ENCODE results near the gene BBX. TPM values are rescaled to one million over a fixed set of nuclear protein-coding genes. Genes with fewer than 3 reads are reported as not detected.

Gene BBX
- total RNA-seq, 2 donors from 2014 or later, result 38.4 to 42.1 TPM

GRCh38 chr3:107632576-107632975 is 109.8 kb downstream of the BBX start:
- ATAC-seq (no peak), DNase-seq (no peak)
- intact Hi-C loops (cut with DNase I), result no loop called here

DNA sequence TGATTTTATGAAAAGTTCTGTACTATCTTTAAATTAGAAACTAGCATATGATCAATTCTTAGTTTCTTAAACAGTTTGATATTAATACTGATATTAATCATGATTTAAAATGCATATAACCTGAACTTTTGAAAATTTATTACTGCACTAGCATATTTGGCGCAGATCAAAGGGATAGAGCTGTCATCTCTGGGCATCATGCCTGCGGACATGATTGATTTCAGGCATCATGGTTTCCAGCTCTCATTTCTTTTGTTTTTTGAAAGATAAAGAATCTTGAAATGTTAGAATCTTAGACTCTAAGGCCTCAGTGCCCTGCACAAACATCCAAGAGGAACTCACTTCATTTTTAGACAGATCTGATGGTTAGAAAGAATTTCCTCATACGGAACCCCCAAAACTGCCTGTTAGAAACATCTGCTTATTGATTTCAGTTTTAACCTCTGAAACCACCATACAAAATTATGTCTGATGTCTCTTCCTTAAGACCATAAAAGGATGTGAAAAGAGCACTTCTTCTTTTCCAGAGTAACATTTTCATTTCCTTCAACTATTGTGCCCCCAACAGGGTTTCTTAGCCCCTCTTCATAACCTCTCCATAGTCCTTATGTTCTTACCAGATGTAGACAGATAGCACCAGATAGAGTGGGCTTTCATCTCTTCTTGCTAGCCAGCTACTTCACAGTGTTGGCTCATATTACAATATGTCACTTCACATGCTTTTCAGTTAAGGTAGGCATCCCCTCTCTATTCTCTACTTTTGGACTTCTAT is 110.8 kb downstream of the BBX start:
- ATAC-seq (no peak), DNase-seq (no peak)
- intact Hi-C loops (cut with DNase I), result no loop called here

DNA sequence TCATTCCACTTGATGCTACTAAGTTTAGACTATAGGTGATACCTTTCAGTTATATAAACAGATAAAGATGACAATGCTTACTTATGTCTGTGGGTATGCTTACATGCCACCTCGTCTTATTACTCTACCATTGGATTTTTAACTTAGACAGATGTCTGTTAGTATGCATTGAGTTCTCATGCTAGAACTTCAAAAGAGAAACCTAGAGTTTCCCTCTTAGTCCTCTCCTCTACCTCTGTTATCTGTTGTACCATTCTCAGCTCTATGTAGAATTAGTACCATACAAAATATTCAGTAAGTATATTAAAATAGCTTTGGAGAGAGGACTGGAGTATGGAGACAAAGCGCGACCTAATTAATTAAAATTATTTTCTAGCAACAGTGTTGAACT is 111.3 kb downstream of the BBX start:
- intact Hi-C loops (cut with DNase I), result no loop called here
- no peak for ATAC-seq
- DNase-seq, result no peak

DNA sequence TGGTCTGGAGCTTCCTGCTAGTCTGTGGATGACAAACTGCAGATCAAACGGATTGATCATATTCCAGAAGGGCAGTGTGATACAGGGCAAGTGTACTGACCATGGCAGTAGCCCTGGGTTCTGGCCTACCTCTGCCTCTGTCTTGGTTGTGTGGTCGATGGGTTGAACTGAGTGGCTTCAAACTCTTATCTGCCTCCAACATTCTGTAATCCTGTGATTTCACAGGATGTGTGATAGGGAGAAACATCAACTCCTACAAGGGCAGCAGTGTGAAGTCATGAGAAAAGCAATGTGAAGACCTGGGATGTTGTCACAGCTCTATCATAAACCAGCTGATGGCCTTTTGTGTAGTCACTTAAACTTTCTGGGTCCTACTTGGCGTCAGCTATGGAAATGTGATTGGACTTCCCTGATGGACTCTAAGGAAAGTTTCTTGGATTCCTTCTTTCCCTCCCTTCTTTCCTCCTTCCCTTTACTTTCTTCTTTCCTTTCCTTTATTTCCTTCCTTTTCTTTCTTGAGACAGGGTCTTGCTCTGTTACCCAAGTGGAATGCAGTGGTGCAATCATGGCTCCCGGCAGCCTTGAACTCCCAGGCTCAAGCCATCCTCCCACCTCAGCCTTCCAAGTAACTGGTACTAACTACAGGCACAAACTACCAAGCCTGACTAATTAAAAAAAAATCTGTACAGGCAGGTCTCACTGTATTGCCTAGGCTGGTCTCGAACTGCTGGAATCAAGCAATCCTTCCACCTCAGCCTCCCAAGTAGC is 114.8 kb downstream of the BBX start:
- ATAC-seq, result no peak
- no peak for DNase-seq
- intact Hi-C loops (cut with DNase I), result no loop called here

DNA sequence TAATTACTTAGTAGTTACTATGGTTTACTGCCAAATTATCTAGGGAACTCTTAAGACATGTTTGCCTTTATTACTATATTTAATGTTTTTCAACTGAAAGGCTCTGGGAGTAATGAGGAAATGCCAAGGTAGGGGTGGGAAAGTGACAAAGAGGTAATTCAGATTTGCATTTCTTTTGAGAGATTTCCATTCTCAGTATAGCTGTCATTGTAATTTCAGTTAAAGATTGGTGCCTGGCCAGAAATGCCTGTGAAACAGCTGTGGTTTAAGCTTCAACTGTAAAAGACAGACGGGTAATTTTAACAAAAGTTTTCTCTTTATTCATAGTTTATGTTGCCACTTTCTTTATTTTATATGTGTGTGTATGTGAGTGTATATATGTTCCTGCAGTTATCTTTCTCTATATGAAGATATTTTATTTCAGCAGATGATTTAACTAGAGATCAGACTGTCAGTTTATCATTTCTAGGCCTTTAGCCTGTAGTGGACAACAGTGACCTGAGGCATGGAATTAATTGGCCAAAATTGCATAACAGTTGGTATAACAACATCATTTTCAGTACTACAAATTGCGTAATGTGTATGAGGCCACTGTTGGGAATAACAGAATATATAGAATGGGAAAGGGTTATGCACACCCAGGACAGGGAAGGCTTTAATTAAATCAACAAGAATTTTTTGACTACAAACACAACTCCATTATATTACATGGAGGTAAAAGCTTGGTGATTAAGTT is 119.0 kb downstream of the BBX start:
- no peak for ATAC-seq
- intact Hi-C loops (cut with DNase I), result no loop called here
- DNase-seq, result no peak

- ATAC-seq, result no peak
- intact Hi-C loops (cut with DNase I), result no loop called here
- DNase-seq, result no peak
These were observed 120.5 kb downstream of the BBX start for GRCh38 chr3:107643038-107643883.

GRCh38 chr3:107644631-107645030 is 121.9 kb downstream of the BBX start:
- intact Hi-C loops (cut with DNase I), result no loop called here
- ATAC-seq, result no peak
- DNase-seq, result no peak

DNA sequence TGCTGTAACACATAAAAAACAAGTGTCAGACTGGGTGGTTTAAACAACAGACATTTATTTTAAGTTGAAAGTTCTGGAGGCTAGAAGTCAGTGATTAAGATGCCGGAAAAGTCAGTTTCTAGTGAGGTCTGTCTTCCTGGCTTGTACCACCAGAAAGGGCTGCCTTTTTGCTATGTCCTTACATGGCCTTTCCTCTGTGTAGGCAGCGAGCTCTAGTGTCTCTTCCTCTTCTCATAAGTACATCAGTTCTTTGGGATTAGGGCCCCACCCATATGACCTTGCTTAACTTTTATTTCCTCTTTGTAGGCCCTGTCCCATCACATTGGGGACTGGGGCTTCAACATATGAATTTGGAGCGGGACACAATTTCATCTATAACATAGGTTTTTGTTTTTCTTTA is 128.0 kb downstream of the BBX start:
- DNase-seq, result no peak
- intact Hi-C loops (cut with DNase I), result no loop called here
- peak in 1 of 2 donors; percentile 71 for ATAC-seq

DNA sequence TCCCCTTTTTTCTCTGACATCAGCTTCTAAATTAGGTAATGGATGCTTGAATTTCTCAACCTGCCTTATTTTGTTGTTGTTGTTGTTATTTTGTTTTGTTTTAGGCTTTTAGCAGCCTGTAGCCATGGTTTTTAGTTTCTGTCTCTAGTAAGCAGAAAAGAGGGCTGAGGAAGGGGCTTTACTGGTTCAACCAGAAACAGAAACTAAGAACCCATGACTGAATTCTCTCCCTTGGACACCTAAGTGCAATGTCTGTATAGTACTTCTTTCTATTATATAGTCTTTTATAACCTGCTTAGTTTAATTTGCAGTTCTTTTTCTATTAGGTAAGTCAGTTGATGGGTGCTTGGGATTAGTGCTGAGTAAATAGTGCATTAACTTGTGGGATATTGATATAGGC is 129.0 kb downstream of the BBX start:
- DNase-seq (no peak), ATAC-seq (no peak)
- intact Hi-C loops (cut with DNase I), result no loop called here

- intact Hi-C loops (cut with DNase I), result no loop called here
- DNase-seq (no peak), ATAC-seq (no peak)
These were observed 131.5 kb downstream of the BBX start for GRCh38 chr3:107654218-107654617.

DNA sequence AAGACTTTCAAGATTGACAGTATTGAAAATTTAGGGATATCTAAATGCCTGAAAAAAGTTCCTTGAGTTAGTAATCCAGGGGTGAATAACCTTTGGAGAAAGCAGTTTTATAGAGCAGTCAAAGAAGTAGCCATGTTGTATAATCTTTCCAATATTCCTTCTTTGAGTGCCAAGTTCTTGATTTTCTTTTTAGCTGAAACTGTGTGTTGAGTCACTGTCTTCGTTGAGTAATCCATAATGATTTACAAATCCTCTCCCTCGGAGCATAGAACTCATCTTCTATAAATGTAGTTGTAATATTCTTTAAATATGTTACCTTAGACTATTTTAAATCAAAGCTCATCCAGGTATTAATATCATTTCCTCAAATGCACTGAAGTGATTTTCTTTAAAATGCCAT is 135.2 kb downstream of the BBX start:
- ATAC-seq (no peak), DNase-seq (no peak)
- intact Hi-C loops (cut with DNase I), result no loop called here

DNA sequence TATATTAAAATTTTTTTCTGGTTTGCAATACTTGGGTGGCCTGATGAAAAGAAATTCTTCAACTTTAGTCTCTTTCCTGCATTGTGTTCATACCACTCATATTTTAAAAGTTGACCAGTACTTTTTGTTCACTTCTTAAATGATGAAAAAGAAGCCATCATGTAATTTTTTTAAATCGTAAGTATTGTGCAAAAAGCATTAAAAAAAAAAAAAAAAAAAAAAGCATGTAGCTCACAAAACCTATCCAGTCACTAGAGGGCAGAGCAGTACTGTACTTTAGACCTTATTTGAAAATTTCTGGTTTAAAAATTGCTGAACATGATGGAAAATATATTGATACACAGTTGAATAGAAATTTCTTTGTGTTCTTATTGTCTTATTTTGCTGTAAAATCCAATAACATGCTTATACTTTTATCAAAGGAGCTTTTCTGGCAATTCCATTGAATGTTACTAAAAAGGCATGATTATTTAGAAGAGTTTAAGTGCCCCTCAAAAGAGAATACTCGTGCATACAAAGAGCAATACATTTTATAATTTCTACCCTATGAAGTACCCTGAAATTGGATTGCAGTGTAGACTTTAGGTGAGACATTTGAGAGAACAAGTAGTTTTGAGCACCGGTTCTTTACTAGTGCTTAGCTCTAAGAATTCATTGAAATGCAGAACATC is 137.7 kb downstream of the BBX start:
- ATAC-seq (no peak), DNase-seq (no peak)
- intact Hi-C loops (cut with DNase I), result no loop called here

GRCh38 chr3:107661447-107662123 is 138.8 kb downstream of the BBX start:
- ATAC-seq, result peak in 1 of 2 donors; percentile 16
- DNase-seq, result no peak
- intact Hi-C loops (cut with DNase I), result no loop called here

DNA sequence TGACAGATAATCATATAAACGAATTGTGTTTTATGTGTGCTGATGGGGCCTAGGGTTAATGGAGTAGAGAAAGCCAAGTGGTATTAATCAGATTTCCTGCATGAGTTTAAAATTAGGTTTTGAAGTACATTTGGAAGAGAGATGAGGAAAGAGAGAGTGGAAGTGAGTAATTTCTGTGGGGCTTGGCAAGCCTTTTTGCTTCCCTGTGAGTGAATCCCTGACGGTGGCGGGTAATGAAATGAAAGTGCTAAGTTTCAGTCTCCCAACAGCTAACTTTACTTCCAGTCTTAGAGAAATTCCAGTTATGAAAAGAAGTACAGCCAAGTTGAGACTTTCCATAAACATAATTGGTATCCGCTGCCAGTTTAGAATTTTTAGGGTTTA is 139.4 kb downstream of the BBX start:
- DNase-seq (peak; percentile 34), ATAC-seq (peak; percentile 81 to 94)
- intact Hi-C loops (cut with DNase I), result no loop called here

DNA sequence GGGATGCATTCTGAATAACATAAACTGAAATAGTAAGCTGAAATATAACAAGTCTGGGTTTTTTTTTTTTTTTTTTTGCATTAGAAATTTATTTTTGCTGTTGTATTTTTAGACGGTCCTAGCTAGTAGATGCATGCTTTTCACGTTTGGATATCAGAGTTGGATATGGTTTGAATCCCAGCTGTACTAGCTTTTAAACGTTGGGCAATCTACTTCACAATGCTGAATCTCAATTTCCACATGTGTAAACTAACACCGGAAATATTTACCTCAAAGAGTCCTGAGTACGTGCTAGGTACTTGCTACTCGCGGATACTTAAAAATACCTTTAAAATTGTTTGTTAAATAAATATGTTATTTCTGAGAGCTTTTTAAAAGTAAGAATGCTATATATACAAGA is 139.8 kb downstream of the BBX start:
- intact Hi-C loops (cut with DNase I), result no loop called here
- DNase-seq (no peak), ATAC-seq (peak in 1 of 2 donors; percentile 51)

DNA sequence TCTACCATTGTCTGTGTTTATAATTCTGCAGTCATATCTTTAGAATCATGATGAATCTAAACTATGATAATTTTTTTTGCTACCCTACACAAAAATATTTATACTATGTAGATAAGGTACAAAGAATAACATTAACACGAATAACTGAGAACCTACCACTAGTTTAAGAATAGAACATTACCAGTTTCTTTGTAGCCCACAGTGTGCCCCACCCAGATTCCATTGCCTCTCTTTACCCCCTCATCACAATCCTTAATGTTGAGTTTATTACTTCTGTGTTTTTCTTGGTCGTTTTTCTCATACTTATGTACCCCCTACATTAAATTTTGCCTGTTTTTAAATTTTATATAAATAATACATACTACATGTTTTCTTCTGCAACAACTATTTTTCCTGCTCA is 140.5 kb downstream of the BBX start:
- intact Hi-C loops (cut with DNase I), result no loop called here
- ATAC-seq (no peak), DNase-seq (no peak)

GRCh38 chr3:107664614-107665013 is 141.9 kb downstream of the BBX start:
- ATAC-seq (no peak), DNase-seq (no peak)
- intact Hi-C loops (cut with DNase I), result loop anchor here in 1 of 2 donors (5.0 kb wide), 1 partner anchor 87 kb away; no protein-coding TSS in a partner anchor

DNA sequence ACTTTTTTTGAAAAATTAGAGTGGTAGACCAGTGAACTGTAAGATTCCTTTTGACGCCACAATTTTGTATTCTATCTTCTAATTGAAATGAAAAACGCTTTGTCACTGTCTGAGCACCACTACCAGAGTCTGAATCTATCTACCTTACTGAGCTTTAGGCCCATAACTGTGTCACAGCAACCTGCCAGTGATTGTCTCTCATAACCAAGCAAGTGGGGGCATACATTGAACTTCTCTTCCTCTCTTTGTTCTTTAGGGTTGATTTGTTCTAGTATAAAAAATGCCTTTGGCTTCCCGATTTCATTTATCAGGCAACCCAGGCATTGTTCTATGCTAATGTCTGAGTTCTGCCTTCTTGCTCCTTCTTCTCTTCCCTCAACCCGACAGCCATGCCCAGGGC is 142.6 kb downstream of the BBX start:
- DNase-seq, result no peak
- no peak for ATAC-seq
- intact Hi-C loops (cut with DNase I), result loop anchor here in 1 of 2 donors (5.0 kb wide), 1 partner anchor 88 kb away; no protein-coding TSS in a partner anchor
